GM21576 (cell line): Measurements from ENCODE around the gene CYLD.

Experiments
- ATAC-seq: cut with Tn5 transposase; IDR thresholded peaks from one replicate; pipeline ENCODE4 v1.9.1; 2021; ENCODE audit warnings: mild to moderate bottlenecking, moderate library complexity; ENCODE audit not compliant: unreplicated experiment

CYLD gene

GRCh38 chr16:50776037-50776436 lies 34.2 kb downstream of the CYLD start:
- ATAC-seq = no peak

- no peak for ATAC-seq
Measured at GRCh38 chr16:50778284-50779163, 36.6 kb downstream of the CYLD start.

GRCh38 chr16:50781043-50781442 lies 39.2 kb downstream of the CYLD start:
- ATAC-seq = no peak

DNA sequence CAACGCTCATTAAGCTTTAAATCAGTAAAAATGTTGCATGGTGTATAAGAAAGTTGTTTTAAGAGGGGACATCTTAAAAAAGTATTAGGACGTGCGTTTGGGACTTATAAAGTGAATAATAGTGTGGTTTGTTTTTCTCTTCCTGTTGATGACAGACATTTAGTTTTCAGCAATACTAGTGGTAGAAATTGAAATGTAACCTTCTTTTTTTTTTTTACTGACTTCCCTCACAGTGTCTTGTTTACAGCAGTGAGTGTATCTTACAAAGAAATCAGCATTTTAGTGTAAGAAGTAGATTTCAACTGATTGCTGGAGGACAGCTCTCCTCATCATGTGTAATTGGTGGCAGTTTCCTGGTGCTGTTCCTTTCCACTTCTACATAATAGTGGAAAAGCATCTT lies 39.6 kb downstream of the CYLD start:
- ATAC-seq = no peak

- no peak for ATAC-seq
Measured at GRCh38 chr16:50789757-50790156, 47.9 kb downstream of the CYLD start.

GRCh38 chr16:50791522-50791921 lies 49.6 kb downstream of the CYLD start:
- no peak for ATAC-seq

GRCh38 chr16:50796829-50797228 lies 54.9 kb downstream of the CYLD start:
- ATAC-seq = no peak

GRCh38 chr16:50797456-50797855 lies 55.6 kb downstream of the CYLD start:
- ATAC-seq = no peak

DNA sequence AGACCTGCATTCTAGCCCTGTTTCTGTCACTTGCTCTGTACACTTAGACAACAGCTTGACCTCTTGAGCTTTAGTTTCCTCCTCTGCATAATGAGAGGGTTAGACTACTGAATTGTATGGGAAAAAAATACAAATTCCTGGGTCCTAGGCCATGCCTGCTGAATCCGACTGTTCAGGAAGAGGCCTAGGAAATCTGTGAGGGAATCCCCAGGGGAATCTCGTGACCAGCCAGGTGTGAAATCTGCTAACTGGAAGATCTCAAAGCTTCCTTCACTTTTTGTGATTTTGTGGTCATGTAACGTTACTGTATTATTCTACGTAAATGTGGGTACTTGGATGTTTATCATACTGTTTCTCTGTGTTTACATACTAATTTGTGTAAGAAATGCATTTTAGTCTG lies 58.2 kb downstream of the CYLD start:
- no peak for ATAC-seq

DNA sequence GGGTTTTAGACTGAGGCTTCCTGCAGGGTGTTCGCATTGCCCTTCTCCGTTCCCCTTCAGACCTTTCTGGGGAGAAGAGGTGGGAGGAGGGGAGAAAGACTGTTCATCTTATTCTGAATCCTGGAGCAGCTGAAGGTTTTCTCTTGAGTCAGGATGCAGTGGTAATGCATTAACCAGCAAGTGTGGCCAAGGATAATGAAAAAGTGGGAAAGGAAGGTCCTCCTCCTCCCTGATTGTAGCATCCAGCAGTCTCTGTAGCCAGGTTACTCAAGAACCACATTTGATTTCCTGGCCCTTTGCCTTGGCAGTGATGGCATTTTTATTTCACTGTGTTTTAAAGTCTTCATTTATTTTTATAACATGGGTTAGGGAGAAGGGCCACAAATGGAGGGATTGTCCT lies 59.1 kb downstream of the CYLD start:
- ATAC-seq = no peak

GRCh38 chr16:50802000-50802399 lies 60.1 kb downstream of the CYLD start:
- no peak for ATAC-seq

GRCh38 chr16:50802961-50803360 lies 61.1 kb downstream of the CYLD start:
- ATAC-seq = no peak

GRCh38 chr16:50804290-50804907 lies 62.5 kb downstream of the CYLD start:
- no peak for ATAC-seq

- ATAC-seq = peak; percentile 83
Measured at GRCh38 chr16:50806099-50807062, 64.5 kb downstream of the CYLD start.

DNA sequence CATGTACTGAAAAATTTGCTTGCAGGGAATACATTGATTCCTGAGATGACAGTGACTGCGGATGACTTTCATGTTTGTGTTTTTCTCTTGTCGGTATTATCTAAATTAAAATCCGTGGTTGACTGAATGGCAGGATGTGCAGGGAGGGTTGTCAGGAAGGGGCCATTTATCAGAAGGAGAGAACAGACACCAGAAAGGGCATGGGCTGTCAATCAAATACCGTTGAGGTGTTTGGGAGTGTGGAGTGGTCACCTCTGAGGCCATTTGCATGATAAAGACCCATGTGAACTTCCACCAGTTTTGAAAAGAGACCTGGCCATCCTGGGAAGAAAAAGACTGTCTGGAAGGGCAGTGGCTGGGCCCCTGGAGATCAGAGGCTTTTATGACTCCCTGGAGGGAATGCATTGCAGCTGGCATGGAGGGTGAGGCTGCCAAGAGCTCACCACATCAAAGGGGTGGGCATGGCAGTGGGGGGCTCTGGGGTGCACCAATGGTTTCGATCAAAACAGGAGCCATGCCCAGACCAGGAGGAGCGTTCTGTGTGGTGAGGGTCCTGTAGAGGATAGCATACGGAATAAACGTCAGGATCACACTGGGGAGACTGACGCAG lies 67.1 kb downstream of the CYLD start:
- no peak for ATAC-seq

GRCh38 chr16:50809561-50809960 lies 67.7 kb downstream of the CYLD start:
- peak; percentile 46 for ATAC-seq

DNA sequence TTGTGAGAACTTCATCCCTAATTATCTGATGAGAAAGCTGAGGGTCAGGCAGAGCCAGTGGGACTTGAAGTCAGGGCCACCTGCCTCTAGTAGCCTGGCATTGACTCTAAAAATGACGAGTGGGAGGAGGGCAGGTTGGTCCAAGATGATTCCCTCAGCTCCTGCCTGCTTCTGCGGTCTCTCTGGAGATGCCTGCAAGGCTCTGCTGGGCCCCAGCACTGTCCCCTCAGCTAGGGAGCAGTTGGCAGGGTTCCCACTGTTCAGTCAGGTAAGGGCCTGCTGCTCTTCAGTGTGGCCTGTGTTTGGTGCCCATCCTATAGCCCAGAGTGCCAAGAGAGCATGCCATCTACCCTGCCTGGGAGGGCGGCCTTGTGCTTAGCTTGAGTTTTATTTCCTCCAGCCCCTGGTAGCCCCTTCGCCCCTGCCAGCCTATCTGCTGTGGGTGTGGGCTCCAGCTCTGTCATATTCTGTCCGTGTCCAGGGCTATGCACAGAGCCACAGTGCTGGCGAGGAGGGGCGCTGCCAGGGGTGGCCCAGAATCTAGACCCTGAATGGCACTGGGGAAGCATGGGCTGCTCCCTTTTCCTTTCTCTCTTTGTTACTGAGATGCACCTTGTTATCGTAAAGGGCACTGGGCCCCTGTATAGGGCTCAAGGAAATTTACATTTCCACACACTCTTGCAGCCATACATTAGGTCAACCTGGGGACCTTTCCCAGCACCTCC lies 68.5 kb downstream of the CYLD start:
- ATAC-seq = no peak

DNA sequence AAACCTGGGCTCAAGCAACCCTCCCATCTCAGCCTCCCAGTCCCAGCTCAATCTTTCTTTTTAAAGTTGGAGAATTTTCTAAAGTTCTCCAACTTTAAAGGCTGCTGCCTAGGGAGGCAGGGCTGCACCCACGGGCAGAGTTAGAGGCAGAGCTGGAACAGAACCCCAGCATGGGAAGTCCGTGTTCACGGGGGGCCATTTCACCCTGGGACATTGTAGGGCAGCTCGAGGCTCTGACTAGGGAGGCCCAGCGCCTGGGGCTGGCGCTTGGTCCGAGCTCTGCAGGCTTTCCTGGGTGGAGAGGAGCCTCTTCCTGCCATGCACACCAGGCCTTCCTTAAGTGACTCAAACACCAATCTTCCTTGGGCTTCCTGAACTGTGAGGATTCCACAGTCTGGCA lies 70.2 kb downstream of the CYLD start:
- no peak for ATAC-seq

GRCh38 chr16:50812876-50813466 lies 71.1 kb downstream of the CYLD start:
- no peak for ATAC-seq

GRCh38 chr16:50814052-50814451 lies 72.2 kb downstream of the CYLD start:
- ATAC-seq = no peak
